ENCODE results near the gene FRG2C.
"Not testable (repeated sequence)": the region's sequence is repeated elsewhere in the genome, so short reads cannot be mapped to it uniquely, and the experiment has no call there.

Gene FRG2C

DNA sequence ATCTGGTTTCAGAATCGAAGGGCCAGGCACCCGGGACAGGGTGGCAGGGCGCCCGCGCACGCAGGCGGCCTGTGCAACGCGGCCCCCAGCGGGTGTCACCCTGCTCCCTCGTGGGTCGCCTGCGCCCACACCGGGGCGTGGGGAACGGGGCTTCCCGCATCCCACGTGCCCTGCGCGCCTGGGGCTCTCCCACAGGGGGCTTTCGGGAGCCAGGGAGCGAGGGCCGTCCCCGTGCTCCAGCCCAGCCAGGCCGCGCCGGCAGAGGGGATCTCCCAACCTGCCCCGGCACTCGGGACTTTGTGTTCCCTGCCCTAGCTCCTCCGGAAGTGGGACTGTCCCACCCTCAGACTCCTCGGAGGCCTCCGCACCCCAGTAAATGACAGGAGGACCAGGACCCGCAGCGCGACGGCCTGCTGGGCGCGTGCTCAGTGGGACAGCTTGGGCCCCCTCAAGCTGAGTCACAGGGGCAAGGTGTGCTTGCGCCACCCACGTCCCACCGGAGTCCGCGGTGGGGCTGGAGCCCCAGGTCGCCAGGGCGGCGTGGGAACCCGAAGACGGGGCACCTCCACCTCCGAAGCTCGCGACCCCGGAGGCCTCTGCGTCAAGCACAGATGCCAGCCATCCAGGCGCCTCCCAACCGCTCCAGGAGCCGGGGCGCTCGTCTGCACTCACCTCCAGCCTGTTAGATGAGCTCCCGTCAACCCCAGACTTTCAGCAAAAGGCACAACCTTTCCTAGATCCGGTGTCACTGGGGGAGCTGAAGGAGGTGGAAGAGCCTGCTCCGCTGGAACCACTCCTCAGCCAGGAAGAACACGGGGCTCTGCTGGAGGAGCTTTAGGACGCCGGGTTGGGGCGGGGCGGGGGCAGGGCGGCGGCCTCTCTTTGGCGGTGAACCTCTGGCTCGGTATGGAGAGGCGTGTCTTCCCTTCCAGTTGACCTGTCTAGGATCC is 5.5 kb downstream of the FRG2C start:
- not testable (repeated sequence) for DNase-seq (ENCODE audit: low read depth)

GRCh38 chr3:75670298-75671286 is 6.5 kb downstream of the FRG2C start:
- DNase-seq (ENCODE audit: low read depth) = not testable (repeated sequence)

GRCh38 chr3:75671287-75672139 is 7.4 kb downstream of the FRG2C start:
- not testable (repeated sequence) for DNase-seq (ENCODE audit: low read depth)

GRCh38 chr3:75672140-75672775 is 8.1 kb downstream of the FRG2C start:
- not testable (repeated sequence) for DNase-seq (ENCODE audit: low read depth)

GRCh38 chr3:75683965-75684364 is 19.8 kb downstream of the FRG2C start:
- DNase-seq (ENCODE audit: low read depth) = not testable (repeated sequence)

- DNase-seq (ENCODE audit: low read depth) = no peak
These were observed 23.2 kb downstream of the FRG2C start for GRCh38 chr3:75687323-75687722.

DNA sequence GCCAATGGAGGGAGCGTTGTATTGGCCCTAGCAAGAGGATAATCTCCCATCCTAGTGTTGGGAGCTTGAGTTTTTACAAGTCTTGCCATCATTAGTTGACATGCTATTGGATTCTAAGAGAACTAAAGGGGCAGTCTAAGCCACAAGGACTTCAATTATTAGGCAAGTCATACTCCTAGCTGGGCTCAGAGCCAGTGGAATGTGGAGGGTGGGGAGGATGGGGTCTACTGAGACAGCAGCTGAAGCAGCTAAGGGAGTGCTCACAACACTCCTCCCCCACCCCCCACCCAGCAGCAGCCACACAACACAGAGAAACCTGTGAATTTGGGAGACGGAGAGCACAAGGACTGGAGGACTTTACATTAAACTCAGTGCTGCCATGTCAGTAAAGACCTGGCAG is 27.9 kb downstream of the FRG2C start:
- no peak for DNase-seq (ENCODE audit: low read depth)

Measured in activated T-helper 9 cell treated with anti-CD3 and anti-CD28 coated beads, Interleukin-2, amount 50 U/mL, for 16 hours (primary cell).